Ovary (tissue), 9 donors: ENCODE results near the gene ZNF593OS. TPM values are rescaled to one million over a fixed set of nuclear protein-coding genes. Genes with fewer than 3 reads are reported as not detected.

ENCODE experiments used
- DNase-seq, 5 donors: peaks; one replicate each; pipeline ENCODE4 v3.0.0-alpha.2; 2019 to 2020
- H3K27ac ChIP-seq, 2 donors: fragments of 200-600 bp; one replicate each; pipeline versions ENCODE4 v1.5.1 to v1.8.0; 2019 to 2022
- H3K27me3 ChIP-seq: fragments of 200-600 bp; one replicate; pipeline ENCODE4 v1.8.0; 2022
- H3K36me3 ChIP-seq: fragments of 200-600 bp; sonication (generic); one replicate; pipeline ENCODE4 v1.5.1; 2019
- H3K4me1 ChIP-seq: one replicate; pipeline ENCODE4 v1.8.1; 2013; ENCODE audit warnings: mild to moderate bottlenecking, moderate library complexity; ENCODE audit not compliant: insufficient read depth
- H3K4me3 ChIP-seq: fragments of 200-600 bp; sonication (generic); one replicate; pipeline ENCODE4 v1.5.1; 2017
- H3K9me3 ChIP-seq, 2 donors: fragments of 200-600 bp in 1 of 2; sonication (generic) in 1 of 2; one replicate each; pipeline versions ENCODE4 v1.5.1 to v1.8.1; 2013 to 2019; ENCODE audit warnings: mild to moderate bottlenecking in 1 of 2, moderate library complexity in 1 of 2
- EP300 ChIP-seq: sonication (generic); formaldehyde crosslinking; IDR thresholded peaks from one replicate; pipeline ENCODE4 v1.6.1; 2017; ENCODE audit warnings: antibody characterized with exemption
- POLR2A ChIP-seq: fragments of 450-650 bp; IDR thresholded peaks from one replicate; pipeline ENCODE4 v1.6.1; 2017; ENCODE audit warnings: antibody characterized with exemption, mild to moderate bottlenecking, moderate library complexity
- WGBS, 3 donors: extraction: QIAGEN DNeasy Blood & Tissue Kit in 1 of 3; methylation state at CpG; one replicate each; pipeline versions ENCODE4 v1.1.5 to v1.1.7; 2013 to 2017; 5-methylcytosine and 5-hydroxymethylcytosine counted together
- intact Hi-C, 4 donors: fragments of 100-400 bp; cut with DNase I; formaldehyde crosslinking; loops; one replicate each; pipeline versions ENCODE4 v1.11.0 to v1.15.1; 2022 to 2023
- polyA plus RNA-seq, 2 donors: library from polyadenylated mRNA; stranded (reverse); fragments of 200-250 nt in 1 of 2; fragments of 350-450 nt in 1 of 2; fragmentation: Illumina TruSeq in 1 of 2; extraction: RNeasy Lipid Tissue Mini Kit (QIAGEN cat#74804) in 1 of 2; gene quantifications; one replicate each; pipeline ENCODE4 v1.2.3, GENCODE V29; 2013 to 2014
- total RNA-seq, 7 donors: library from RNA; depleted of rRNA in 2 of 7; stranded (reverse); fragments of >200 nt in 2 of 7; fragmentation: NEBNext Ultra II Directional in 3 of 7; extraction: Animal tissue kit (Norgen Biotek cat#: 25700) in 3 of 7; gene quantifications; one replicate each; pipeline versions ENCODE4 v1.1.0 to v1.2.4, GENCODE V29; 2016 to 2023
- TF ChIP-seq, protein P1 (sequence below), 3 donors: fragments of 450-650 bp in 2 of 3; fragments of 200-600 bp in 1 of 3; IDR thresholded peaks; one replicate each; pipeline versions ENCODE4 v1.5.1 to v1.8.0; 2016 to 2022; ENCODE audit warnings: antibody characterized with exemption in 3 of 3, mild to moderate bottlenecking in 1 of 3
- donor health status: DM: no; HTN: no; CAD: no; lungs with moderate emphysema.
- donor health status: DM: no; HTN: no; CAD: no.
- donor health status: Bipolar disorder and iron deficiency.
- donor health status: DM: yes; HTN: yes; CAD: no.
- donor health status: DM: no; HTN: no; CAD: no.
- donor health status: DM: yes; HTN: yes; CAD: no.

Gene ZNF593OS
- total and polyA plus RNA-seq, 9 donors, result 0.54 TPM; not detected in 8

DNA sequence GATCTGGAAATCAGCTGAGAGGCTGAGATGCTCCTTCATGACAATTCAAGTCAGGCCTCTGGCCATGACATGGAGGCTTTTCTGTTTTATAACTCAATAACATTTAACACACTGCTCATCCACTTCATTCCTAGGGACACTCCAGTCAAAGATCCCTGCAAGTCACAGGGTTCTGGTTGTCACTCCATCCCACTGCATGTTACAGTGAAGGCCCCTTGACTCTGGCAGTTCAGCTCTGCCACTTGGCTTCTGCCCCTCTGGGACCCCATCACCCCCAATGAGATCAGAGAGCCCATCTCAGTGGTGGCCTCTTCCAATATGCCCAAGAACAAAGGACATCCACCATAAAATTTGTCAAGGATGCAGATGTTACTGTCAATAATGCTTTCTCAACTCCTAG, 22.7 kb downstream of the ZNF593OS start:
- no peak for DNase-seq
- no peaks in the 10 kb centered on the region for H3K4me1 ChIP-seq
- no peaks in the 10 kb centered on the region for H3K27me3 ChIP-seq
- H3K36me3 ChIP-seq, result no peaks in the 10 kb centered on the region
- TF ChIP-seq, protein P1, sequence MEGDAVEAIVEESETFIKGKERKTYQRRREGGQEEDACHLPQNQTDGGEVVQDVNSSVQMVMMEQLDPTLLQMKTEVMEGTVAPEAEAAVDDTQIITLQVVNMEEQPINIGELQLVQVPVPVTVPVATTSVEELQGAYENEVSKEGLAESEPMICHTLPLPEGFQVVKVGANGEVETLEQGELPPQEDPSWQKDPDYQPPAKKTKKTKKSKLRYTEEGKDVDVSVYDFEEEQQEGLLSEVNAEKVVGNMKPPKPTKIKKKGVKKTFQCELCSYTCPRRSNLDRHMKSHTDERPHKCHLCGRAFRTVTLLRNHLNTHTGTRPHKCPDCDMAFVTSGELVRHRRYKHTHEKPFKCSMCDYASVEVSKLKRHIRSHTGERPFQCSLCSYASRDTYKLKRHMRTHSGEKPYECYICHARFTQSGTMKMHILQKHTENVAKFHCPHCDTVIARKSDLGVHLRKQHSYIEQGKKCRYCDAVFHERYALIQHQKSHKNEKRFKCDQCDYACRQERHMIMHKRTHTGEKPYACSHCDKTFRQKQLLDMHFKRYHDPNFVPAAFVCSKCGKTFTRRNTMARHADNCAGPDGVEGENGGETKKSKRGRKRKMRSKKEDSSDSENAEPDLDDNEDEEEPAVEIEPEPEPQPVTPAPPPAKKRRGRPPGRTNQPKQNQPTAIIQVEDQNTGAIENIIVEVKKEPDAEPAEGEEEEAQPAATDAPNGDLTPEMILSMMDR (IDR thresholded peaks at IDR 0.05), result no peak
- TF ChIP-seq EP300 (no peak), POLR2A (no peak)
- H3K27ac ChIP-seq, result no peak overlapping the region
- H3K9me3 ChIP-seq, result no peaks in the 10 kb centered on the region
- no peak overlapping the region for H3K4me3 ChIP-seq
- intact Hi-C loops, result loop anchor here (5.0 to 10.0 kb wide), 2 partner anchors 47 to 114 kb away; no protein-coding TSS in a partner anchor

DNA sequence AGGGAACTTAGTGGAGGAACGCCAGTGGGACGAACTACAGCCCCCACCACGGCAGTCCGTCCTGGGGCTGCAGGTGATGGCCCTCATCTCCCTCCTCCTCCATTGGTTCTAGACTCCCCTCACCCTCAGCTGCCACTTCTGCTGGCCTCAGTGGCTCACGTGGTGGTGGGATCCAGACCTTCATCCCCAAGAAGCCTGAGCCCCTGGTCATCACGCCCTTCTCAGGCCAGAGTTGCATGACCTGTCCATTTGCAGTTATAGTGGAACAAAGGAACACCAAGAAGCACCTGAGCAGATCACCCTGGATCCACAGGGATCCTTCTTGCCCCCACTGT, 25.7 kb downstream of the ZNF593OS start:
- Histone ChIP-seq H3K27me3 (no peaks in the 10 kb centered on the region), H3K4me1 (no peaks in the 10 kb centered on the region), H3K36me3 (no peaks in the 10 kb centered on the region), H3K27ac (no peak overlapping the region), H3K9me3 (no peaks in the 10 kb centered on the region), H3K4me3 (no peak overlapping the region)
- no peak for DNase-seq
- 18 to 32% (median 27%) methylated on average over 6 of the region's 6 CpGs for WGBS, 3 donors
- TF ChIP-seq, protein P1 (IDR thresholded peaks at IDR 0.05), result no peak
- TF ChIP-seq EP300 (no peak), POLR2A (no peak)
- intact Hi-C loops, result loop anchor here (5.0 to 10.0 kb wide), 2 partner anchors 44 to 111 kb away; no protein-coding TSS in a partner anchor

DNA sequence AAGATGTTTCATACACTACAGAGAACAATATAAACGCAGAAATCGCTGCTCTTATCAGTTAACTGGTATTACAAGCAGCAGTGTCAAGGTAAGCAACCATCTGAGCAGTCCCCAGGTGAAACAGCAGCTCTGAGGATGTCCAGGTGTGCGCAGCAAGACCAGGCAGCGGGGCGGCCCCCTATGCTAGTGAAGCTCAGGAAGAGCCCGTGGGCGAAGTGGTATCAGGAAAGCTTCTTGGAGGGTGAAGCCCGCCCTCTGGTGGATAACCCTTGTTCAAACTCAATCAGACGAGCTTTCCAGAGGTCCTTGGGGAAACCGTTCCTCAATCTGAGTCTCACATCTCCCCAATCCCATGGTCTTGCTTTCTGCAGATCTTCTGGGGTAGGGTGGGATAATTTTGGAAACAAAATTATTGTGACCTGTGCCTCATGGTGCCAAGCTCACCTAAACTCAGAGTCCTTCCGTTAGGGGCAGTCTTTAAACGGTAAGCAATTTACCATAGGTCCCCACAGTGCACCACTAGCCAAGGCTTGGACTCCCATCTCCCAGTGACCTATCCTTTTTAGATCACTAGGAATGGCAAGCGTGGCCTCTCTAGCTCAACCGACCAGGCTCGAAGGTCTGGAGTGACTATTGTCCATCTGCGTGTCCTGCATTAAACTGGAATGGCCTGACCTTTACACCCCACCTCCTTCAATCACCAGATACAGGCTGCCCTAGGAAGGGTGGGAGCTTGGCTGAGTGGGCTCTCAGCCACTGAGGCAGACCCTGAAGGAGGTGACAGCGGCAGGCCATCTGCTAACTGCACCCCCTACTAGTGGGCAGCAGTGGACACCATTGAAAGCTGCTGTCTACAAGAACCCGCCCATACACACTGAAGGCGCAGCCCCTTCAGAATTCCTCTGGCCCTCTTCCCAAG, 26.3 kb downstream of the ZNF593OS start:
- H3K4me3 ChIP-seq, result no peak overlapping the region
- no peaks in the 10 kb centered on the region for H3K36me3 ChIP-seq
- 17 to 25% (median 23%) methylated on average over 18 to 19 of the region's 19 CpGs for WGBS, 3 donors
- H3K27me3 ChIP-seq, result no peaks in the 10 kb centered on the region
- H3K27ac ChIP-seq, result no peak overlapping the region
- TF ChIP-seq, protein P1 (IDR thresholded peaks at IDR 0.05), result peak; percentile 35 to 61 (median 61)
- TF ChIP-seq EP300, result no peak
- TF ChIP-seq POLR2A, result no peak
- DNase-seq, result peak; percentile 64 to 79 (median 75)
- no peaks in the 10 kb centered on the region for H3K4me1 ChIP-seq
- H3K9me3 ChIP-seq, result no peaks in the 10 kb centered on the region
- intact Hi-C loops, result loop anchor here (5.0 to 10.0 kb wide), 2 partner anchors 43 to 110 kb away; no protein-coding TSS in a partner anchor

DNA sequence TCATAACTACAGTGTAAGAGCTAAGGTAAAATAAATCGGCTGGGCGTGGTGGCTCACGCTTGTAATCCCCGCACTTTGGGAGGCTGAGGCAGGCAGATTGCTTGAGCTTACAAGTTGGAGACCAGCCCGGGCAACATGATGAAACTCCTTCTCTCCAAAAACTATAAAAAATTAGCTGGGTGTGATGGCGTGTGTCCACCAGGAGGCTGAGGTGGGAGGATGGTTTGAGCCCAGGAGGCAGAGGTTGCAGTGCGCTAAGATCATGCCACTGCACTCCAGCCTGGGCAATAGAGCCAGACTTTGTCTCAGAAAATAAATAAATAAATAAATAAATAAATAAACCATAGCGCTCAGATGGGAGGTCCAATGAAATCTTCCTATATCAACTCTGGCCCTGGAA, 29.5 kb downstream of the ZNF593OS start:
- WGBS, 3 donors, result 79 to 83% (median 79%) methylated on average over 8 of the region's 8 CpGs
- no peak overlapping the region for H3K27ac ChIP-seq
- H3K27me3 ChIP-seq, result no peaks in the 10 kb centered on the region
- no peak for DNase-seq
- H3K4me1 ChIP-seq, result no peaks in the 10 kb centered on the region
- TF ChIP-seq POLR2A (no peak), EP300 (no peak)
- TF ChIP-seq, protein P1 (IDR thresholded peaks at IDR 0.05), result no peak
- no peaks in the 10 kb centered on the region for H3K36me3 ChIP-seq
- no peaks in the 10 kb centered on the region for H3K9me3 ChIP-seq
- intact Hi-C loops, result loop anchor here in 3 of 4 donors (2.0 to 10.0 kb wide), 3 partner anchors 101 to 107 kb away; no protein-coding TSS in a partner anchor
- H3K4me3 ChIP-seq, result no peak overlapping the region
